Astrocyte of the hippocampus (primary cell): ENCODE results near the gene HELZ.
"Not testable (repeated sequence)": the region's sequence is repeated elsewhere in the genome, so short reads cannot be mapped to it uniquely, and the experiment has no call there.

ENCODE experiments used
- DNase-seq: peaks from one replicate; pipeline ENCODE4 v3.0.0; 2011; ENCODE audit warnings: low read depth, low spot score

The HELZ gene

GRCh38 chr17:67051155-67051538 lies 193.8 kb downstream of the HELZ start:
- no peak for DNase-seq

- no peak for DNase-seq
Measured at GRCh38 chr17:67050471-67051154, 194.4 kb downstream of the HELZ start.

GRCh38 chr17:67050066-67050465 lies 194.9 kb downstream of the HELZ start:
- DNase-seq = no peak

GRCh38 chr17:67049025-67049739 lies 195.8 kb downstream of the HELZ start:
- DNase-seq = no peak

GRCh38 chr17:67047382-67047781 lies 197.6 kb downstream of the HELZ start:
- DNase-seq = no peak

- no peak for DNase-seq
Measured at GRCh38 chr17:67046398-67046797, 198.6 kb downstream of the HELZ start.

- DNase-seq = no peak
Measured at GRCh38 chr17:67044940-67045339, 200.1 kb downstream of the HELZ start.

- no peak for DNase-seq
Measured at GRCh38 chr17:67044016-67044772, 200.8 kb downstream of the HELZ start, which contains the start of gene CACNG1. CACNG1 (plus strand) TSS chr17:67044554; CDS start chr17:67044661, 107 bp downstream.

GRCh38 chr17:67043283-67043682 lies 201.7 kb downstream of the HELZ start:
- DNase-seq = no peak

- DNase-seq = no peak
Measured at GRCh38 chr17:67041941-67042899, 202.8 kb downstream of the HELZ start.

GRCh38 chr17:67041531-67041930 lies 203.5 kb downstream of the HELZ start:
- no peak for DNase-seq

GRCh38 chr17:67041119-67041518 lies 203.9 kb downstream of the HELZ start:
- DNase-seq = not testable (repeated sequence)

- no peak for DNase-seq
Measured at GRCh38 chr17:67040652-67041051, 204.3 kb downstream of the HELZ start.

- DNase-seq = no peak
Measured at GRCh38 chr17:67038861-67039365, 206.1 kb downstream of the HELZ start.

- DNase-seq = no peak
Measured at GRCh38 chr17:67035131-67036083, 209.6 kb downstream of the HELZ start.

- DNase-seq = no peak
Measured at GRCh38 chr17:67033613-67034012, 211.4 kb downstream of the HELZ start.

- DNase-seq = no peak
Measured at GRCh38 chr17:67032985-67033384, 212.0 kb downstream of the HELZ start.

GRCh38 chr17:67032382-67032781 lies 212.6 kb downstream of the HELZ start:
- no peak for DNase-seq

- no peak for DNase-seq
Measured at GRCh38 chr17:67030641-67031040, 214.4 kb downstream of the HELZ start.
